Esophagus (tissue), 2 donors: ENCODE data around the gene FIS1. TPM values are rescaled to one million over a fixed set of nuclear protein-coding genes. Genes with fewer than 3 reads are reported as not detected.
A peak's percentile ranks its signal among the peaks of the same experiment; 100 is the strongest.

Experiments used
- H3K27ac ChIP-seq, 2 donors: one replicate each; pipeline ENCODE4 v1.5.1; 2013; ENCODE audit warnings: low read depth in 2 of 2, mild to moderate bottlenecking in 2 of 2, inconsistent platforms in 1 of 2, low read length in 1 of 2, moderate library complexity in 1 of 2
- H3K27me3 ChIP-seq, 2 donors: one replicate each; pipeline ENCODE4 v1.6.1; 2013; ENCODE audit warnings: low read length in 2 of 2, control low read depth in 1 of 2, mild to moderate bottlenecking in 1 of 2; ENCODE audit not compliant: insufficient read depth in 2 of 2, control insufficient read depth in 1 of 2
- H3K36me3 ChIP-seq, 2 donors: one replicate each; pipeline ENCODE4 v1.6.1; 2013; ENCODE audit warnings: low read length in 1 of 2; ENCODE audit not compliant: control insufficient read depth in 2 of 2, insufficient read depth in 2 of 2
- H3K4me1 ChIP-seq, 2 donors: one replicate each; pipeline ENCODE4 v1.6.1; 2013; ENCODE audit warnings: low read length in 1 of 2; ENCODE audit not compliant: control insufficient read depth in 2 of 2, insufficient read depth in 2 of 2
- H3K4me3 ChIP-seq, 2 donors: one replicate each; pipeline ENCODE4 v1.5.1; 2013; ENCODE audit warnings: low read length in 2 of 2, mild to moderate bottlenecking in 2 of 2, low read depth in 1 of 2, moderate library complexity in 1 of 2
- H3K9me3 ChIP-seq, 2 donors: one replicate each; pipeline ENCODE4 v1.6.1; 2013; ENCODE audit warnings: mild to moderate bottlenecking in 2 of 2, low read depth in 1 of 2, low read length in 1 of 2, moderate library complexity in 1 of 2; ENCODE audit not compliant: control insufficient read depth in 2 of 2, insufficient read depth in 1 of 2
- WGBS, 2 donors: extraction: QIAGEN DNeasy Blood & Tissue Kit; methylation state at CpG; one replicate each; pipeline ENCODE4 v1.1.7; 2013; 5-methylcytosine and 5-hydroxymethylcytosine counted together
- polyA plus RNA-seq, 2 donors: library from polyadenylated mRNA; stranded (reverse); fragments of 200-250 nt; gene quantifications; one replicate each; pipeline ENCODE4 v1.2.3, GENCODE V29; 2013
- donor health status: healthy with polysubstance abuse.
- donor health status: Bipolar disorder and iron deficiency.

The FIS1 gene
- polyA plus RNA-seq, 2 donors = 70.0 to 202 TPM

- no peaks in the 10 kb centered on the region for H3K4me1 ChIP-seq
- H3K4me3 ChIP-seq = no peak overlapping the region
- H3K9me3 ChIP-seq = no peaks in the 10 kb centered on the region
- H3K36me3 ChIP-seq = peaks cover 7 to 24% of the 10 kb centered on the region in 2 donors
- 90 to 93% methylated on average over 27 of the region's 27 CpGs for WGBS, 2 donors
- no peak overlapping the region for H3K27ac ChIP-seq
- no peaks in the 10 kb centered on the region for H3K27me3 ChIP-seq
Measured at GRCh38 chr7:101222275-101222830, 22.5 kb downstream of the FIS1 start.

GRCh38 chr7:101220295-101220694, 24.6 kb downstream of the FIS1 start:
- H3K27ac ChIP-seq = no peak overlapping the region
- 75 to 88% methylated on average over 5 of the region's 5 CpGs for WGBS, 2 donors
- H3K27me3 ChIP-seq = no peaks in the 10 kb centered on the region
- peaks cover 7 to 20% of the 10 kb centered on the region in 2 donors for H3K36me3 ChIP-seq
- H3K4me3 ChIP-seq = no peak overlapping the region
- H3K4me1 ChIP-seq = peaks cover 0 to 8% of the 10 kb centered on the region in 2 donors
- H3K9me3 ChIP-seq = no peaks in the 10 kb centered on the region

DNA sequence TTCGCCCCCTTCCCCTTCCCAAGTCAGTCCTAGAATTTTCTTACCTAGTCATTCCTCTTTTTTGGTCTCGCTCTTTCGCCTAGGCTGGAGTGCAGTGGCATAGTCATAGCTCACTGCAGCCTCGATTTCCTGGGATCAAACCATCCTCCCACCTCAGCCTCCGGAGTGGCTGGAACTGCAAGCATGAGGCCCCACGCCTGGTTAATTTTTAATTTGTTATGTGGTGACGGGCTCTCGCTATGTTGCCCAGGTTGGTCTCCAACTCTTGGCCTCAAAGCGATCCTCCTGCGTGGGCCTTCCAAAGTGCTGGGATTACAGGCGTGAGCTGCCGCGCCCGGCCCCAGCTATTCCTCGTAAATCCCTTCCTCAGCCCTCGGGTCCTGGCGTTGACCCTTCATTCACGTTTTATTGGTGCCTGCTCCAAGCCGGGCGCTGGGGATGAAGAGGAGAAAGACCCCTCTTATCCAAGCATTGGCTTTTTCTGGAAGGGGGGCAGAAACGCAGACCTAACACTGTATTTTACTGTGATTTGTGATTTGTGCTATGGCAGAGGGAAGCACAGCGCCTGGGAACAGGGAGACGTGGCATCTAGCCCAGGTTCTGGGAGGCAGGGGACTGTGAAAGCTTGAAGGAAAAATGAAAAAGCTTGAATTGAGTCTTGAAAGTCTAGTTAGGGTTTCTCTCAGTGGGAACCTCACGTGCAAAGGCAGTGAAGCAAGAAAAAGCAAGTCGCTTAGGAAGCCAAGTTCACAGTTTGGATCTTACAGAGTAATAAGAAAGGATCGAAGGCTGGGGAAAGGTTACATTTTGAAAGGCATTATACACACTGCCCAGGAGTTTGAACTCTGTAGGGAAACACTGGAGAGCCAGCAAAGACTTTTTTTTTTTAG, 26.4 kb downstream of the FIS1 start:
- H3K4me3 ChIP-seq = peak overlapping the region; percentile 69 to 87
- H3K36me3 ChIP-seq = peaks cover 0 to 9% of the 10 kb centered on the region in 2 donors
- H3K4me1 ChIP-seq = peaks cover 0 to 8% of the 10 kb centered on the region in 2 donors
- H3K27ac ChIP-seq = peak overlapping the region in 1 of 2 donors; percentile 49
- H3K27me3 ChIP-seq = no peaks in the 10 kb centered on the region
- H3K9me3 ChIP-seq = no peaks in the 10 kb centered on the region
- WGBS, 2 donors = 5 to 8% methylated on average over 26 of the region's 26 CpGs

DNA sequence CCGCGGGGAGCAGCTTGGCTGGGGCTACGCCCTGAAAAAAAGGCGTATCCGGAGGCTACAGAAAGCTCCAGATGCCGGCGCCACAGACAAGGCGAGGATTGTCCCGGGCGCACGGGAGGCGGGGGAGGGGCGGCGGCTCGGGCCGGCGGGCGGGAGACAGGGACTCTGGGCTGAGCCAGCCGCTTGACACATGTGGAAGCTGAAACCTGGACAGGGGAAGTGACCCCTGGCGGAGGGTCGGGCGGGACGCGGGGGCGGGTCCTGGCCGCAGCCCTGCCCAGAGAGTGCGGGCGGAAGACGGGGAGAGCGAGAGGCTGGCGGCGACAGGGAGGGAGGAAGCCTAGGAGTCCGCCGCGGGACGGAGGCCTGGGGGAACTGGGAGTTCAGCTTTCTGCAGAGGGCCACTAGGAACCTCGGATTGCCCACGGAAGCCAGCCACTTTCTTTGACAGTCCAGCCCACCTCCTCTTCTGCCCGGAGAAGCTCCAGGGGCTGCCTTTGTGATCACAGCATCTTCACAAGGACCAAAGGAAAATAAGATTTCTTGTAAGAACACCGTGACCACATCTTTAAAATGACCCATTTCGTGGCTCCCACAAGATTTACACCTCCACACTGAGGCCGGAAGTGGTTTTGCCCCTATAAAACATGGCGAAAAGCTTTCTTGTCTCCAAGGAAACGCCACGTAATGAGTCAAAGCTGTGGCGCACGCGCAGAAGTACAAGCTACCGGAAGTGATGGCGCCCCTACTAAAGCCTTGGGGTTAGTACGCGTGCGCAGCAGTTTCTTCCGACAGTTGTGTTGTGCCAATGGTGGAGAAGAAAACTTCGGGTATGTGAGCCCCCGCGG, 27.3 kb downstream of the FIS1 start, which contains the start of the genes PLOD3 and ZNHIT1:
Gene PLOD3 (minus strand): TSS at position 194 of the 848 bp plus-strand sequence. CDS start 307 bp downstream, outside the sequence.
Gene ZNHIT1 (plus strand): TSS at position 778 of the 848 bp plus-strand sequence. CDS start 31 bp downstream, at position 809.
- peaks cover 0 to 4% of the 10 kb centered on the region in 2 donors for H3K36me3 ChIP-seq
- H3K27me3 ChIP-seq = no peaks in the 10 kb centered on the region
- H3K9me3 ChIP-seq = no peaks in the 10 kb centered on the region
- peak within 1 kb of the TSS; percentile 84 to 86 for H3K27ac ChIP-seq
- peaks cover 0 to 8% of the 10 kb centered on the region in 2 donors for H3K4me1 ChIP-seq
- 1% methylated on average over 57 of the region's 57 CpGs for WGBS, 2 donors
- H3K4me3 ChIP-seq = peak within 1 kb of the TSS; percentile 69 to 87

DNA sequence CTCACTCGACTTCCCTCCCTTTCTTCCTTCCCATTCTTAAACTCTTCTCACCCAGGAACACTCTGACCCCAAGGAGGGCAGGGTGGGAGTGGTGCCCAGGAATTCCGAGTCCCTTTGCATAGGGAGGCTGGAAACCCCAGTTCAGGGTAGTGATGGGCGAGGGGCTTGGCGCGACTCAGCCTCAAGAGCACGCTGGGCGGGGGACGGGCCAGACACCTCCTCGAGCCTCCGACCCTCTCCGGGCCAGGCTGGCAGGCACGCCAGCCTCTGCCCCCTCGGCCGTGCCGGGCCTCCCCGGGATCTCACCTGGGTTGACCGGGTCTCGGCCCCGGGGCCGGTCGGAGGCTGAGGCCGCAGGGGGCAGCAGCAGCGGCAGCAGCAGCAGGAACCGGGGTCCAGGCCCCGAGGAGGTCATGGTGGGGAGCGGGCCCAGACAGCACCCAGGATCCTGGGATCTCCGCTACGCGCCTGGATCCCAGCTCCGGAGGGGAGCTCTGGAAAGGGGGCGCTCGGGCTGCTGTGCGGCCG, 28.0 kb downstream of the FIS1 start:
- H3K36me3 ChIP-seq = peaks cover 3 to 4% of the 10 kb centered on the region in 2 donors
- H3K4me1 ChIP-seq = peaks cover 0 to 8% of the 10 kb centered on the region in 2 donors

DNA sequence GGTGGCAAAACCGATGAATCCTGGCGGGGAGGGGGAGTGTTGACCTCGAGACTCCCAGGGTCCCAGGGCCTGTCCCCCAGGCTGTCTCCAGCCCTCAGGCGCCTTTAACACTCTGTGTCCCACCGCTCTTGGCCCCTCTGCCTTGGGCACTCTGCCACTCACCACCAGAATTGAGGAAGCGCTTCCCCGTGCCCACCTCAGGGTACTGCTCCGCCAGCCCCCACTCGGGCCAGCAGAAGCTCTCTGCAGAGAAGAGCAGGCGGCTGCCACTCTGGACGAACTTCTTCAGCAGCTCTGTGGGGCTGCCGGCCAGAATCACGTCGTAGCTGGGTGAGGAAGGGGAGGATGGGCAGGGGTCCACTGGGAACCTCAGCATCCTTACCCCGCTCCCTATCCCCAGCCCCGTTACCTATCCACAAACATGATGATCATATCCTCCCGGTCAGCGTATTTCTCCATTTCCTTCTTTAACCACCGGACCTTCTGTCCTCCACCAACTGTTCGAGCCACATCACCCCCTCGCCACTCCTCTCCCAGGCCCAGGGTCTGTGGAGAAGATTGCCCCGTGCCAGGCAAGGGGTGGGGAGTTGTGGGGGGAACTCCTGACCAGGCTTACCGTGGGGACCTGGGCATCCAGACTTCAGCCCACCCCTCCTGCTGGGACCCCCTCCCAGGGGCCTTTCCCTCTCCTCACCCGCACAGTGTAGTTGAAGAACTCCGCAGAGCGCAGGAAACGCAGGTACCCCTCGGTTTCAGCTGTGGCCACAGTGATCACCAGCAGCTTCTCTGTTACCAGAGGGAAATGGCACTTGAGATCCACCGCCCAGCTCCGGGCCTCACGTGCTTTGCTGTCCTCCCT, 28.7 kb downstream of the FIS1 start:
- Histone ChIP-seq H3K27me3 (no peaks in the 10 kb centered on the region), H3K27ac (no peak overlapping the region), H3K36me3 (peaks cover 4 to 11% of the 10 kb centered on the region in 2 donors), H3K4me1 (peaks cover 0 to 8% of the 10 kb centered on the region in 2 donors), H3K4me3 (peak overlapping the region; percentile 69 to 87), H3K9me3 (no peaks in the 10 kb centered on the region)
- WGBS, 2 donors = 68 to 69% methylated on average over 30 to 31 of the region's 31 CpGs

More for the DNA sequence above, 28.0 kb downstream of the FIS1 start:
- H3K27me3 ChIP-seq = no peaks in the 10 kb centered on the region
- peak overlapping the region; percentile 12 to 67 for H3K27ac ChIP-seq
- 0 to 1% methylated on average over 34 of the region's 34 CpGs for WGBS, 2 donors
- peak overlapping the region; percentile 69 to 87 for H3K4me3 ChIP-seq
- H3K9me3 ChIP-seq = no peaks in the 10 kb centered on the region

- no peak overlapping the region for H3K4me3 ChIP-seq
- H3K9me3 ChIP-seq = no peaks in the 10 kb centered on the region
- no peaks in the 10 kb centered on the region for H3K27me3 ChIP-seq
- H3K4me1 ChIP-seq = peaks cover 0 to 8% of the 10 kb centered on the region in 2 donors
- 94 to 96% methylated on average over 7 to 8 of the region's 8 CpGs for WGBS, 2 donors
- no peak overlapping the region for H3K27ac ChIP-seq
- peaks cover 4 to 22% of the 10 kb centered on the region in 2 donors for H3K36me3 ChIP-seq
Measured at GRCh38 chr7:101212014-101212413, 32.9 kb downstream of the FIS1 start.

DNA sequence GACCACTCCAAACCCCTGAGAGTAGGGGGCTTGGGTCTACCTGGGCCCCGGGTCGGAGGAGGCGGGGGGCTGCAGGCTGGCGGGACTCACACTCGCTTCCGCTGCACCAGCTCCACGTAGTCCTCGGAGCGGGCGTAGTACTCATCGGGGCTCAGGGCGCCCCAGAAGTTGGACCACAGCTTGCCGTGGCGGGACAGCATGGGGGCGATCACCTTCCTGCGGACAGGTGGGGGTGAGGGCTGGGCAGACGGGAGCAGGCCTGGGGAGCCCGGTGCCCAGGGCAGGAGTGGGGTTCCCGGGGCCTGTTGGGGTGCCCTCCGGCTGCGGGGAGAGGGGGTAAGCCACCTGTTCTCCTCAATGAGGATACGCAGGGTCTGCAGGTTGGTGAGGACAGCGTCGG, 33.4 kb downstream of the FIS1 start:
- Histone ChIP-seq H3K4me3 (no peak overlapping the region), H3K27me3 (no peaks in the 10 kb centered on the region), H3K27ac (no peak overlapping the region), H3K36me3 (peaks cover 4 to 22% of the 10 kb centered on the region in 2 donors), H3K9me3 (no peaks in the 10 kb centered on the region), H3K4me1 (peaks cover 0 to 4% of the 10 kb centered on the region in 2 donors)
- 96 to 97% methylated on average over 24 of the region's 24 CpGs for WGBS, 2 donors
